Measurements from ENCODE around the gene SLU7. TPM values are rescaled to one million over a fixed set of nuclear protein-coding genes. Genes with fewer than 3 reads are reported as not detected.

Gene SLU7
- total RNA-seq, 1 donor from 2014 or later = 56.3 TPM

Other genes starting within 250 kb of the SLU7 start
- gene FABP6, start 189.6 kb downstream of the SLU7 start, total RNA-seq = 4.5 TPM
- gene CCNJL, start 106.5 kb downstream of the SLU7 start, total RNA-seq = 0.82 TPM
- 2.0 TPM for gene C1QTNF2, start 48.5 kb downstream of the SLU7 start, total RNA-seq
- 33.8 TPM for gene FAM200C, start 19.0 kb downstream of the SLU7 start, total RNA-seq
- gene PTTG1, start 2.8 kb upstream of the SLU7 start, total RNA-seq = 12.6 TPM